ENCODE measurements around the gene FAM177B.

FAM177B gene

DNA sequence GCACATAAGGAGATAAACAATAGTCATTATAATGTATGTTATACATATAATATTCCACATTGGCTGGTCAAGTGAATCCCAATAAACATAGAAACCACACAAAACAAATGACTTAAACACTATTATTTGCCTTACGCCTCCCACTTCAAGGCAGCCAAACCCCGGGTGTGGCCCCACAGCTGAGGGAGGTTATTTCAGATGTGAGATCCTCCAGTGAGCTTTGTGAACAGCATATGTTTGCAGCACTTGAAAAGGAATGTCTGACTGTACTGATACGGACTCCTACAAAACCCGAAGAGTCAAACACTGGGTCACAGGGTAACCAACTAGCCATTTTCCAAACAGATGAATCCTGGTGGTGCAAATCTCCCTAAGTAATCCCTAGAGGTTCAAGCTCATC, 50.7 kb downstream of the FAM177B start:
- Mint-ChIP-seq H3K36me3 (ENCODE audit: low read depth) (no peaks in the 10 kb centered on the region), H3K4me1 (ENCODE audit: low read depth) (peaks cover 8% of the 10 kb centered on the region), H3K9me3 (no peaks in the 10 kb centered on the region), H3K4me3 (no peak overlapping the region), H3K27me3 (peaks cover 12% of the 10 kb centered on the region), H3K27ac (no peak overlapping the region)
- no peak for DNase-seq

DNA sequence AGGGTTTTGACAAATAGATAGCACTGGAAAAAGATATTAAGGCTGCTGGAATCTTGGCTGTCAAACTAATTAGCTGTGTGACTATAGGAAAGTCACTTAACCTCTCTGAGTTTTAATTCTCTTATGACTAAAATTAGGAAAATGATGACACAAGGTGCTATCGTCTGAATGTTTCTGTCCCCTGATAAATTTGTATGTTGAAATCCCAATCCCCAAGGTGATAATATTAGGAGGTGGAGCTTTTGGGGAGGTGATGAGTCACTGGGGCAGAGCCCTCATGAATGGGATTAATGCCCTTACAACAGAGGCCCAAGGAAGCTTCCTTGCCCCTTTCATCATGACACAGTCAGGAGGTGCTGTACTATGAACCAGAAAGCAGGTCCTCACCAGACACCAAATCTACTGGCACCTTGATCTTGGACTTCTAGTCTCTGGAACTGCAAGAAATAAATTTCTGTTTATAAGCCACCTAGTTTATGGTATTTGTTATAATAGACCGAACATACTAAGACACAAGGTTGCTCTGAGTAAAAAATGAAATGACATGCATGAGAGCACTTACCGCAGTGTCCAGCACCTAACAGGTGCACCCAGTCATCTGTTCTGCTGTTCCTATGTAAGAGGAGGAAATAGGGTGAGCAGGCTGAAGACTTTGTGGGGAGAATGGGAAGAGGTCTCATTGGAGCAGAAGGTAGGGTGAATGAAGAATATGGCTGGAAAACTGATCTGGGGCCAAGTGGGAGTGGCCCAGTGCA, 51.6 kb downstream of the FAM177B start:
- Mint-ChIP-seq H3K4me3 (no peak overlapping the region), H3K36me3 (ENCODE audit: low read depth) (no peaks in the 10 kb centered on the region), H3K4me1 (ENCODE audit: low read depth) (peaks cover 8% of the 10 kb centered on the region), H3K27me3 (peaks cover 12% of the 10 kb centered on the region), H3K9me3 (no peaks in the 10 kb centered on the region), H3K27ac (no peak overlapping the region)
- DNase-seq, result no peak

GRCh38 chr1:222790115-222790514, 53.1 kb downstream of the FAM177B start:
- H3K9me3 Mint-ChIP-seq, result no peaks in the 10 kb centered on the region
- no peak overlapping the region for H3K27ac Mint-ChIP-seq
- H3K4me3 Mint-ChIP-seq, result no peak overlapping the region
- H3K4me1 Mint-ChIP-seq (ENCODE audit: low read depth), result peaks cover 8% of the 10 kb centered on the region
- H3K36me3 Mint-ChIP-seq (ENCODE audit: low read depth), result no peaks in the 10 kb centered on the region
- H3K27me3 Mint-ChIP-seq, result peaks cover 1% of the 10 kb centered on the region
- DNase-seq, result no peak

DNA sequence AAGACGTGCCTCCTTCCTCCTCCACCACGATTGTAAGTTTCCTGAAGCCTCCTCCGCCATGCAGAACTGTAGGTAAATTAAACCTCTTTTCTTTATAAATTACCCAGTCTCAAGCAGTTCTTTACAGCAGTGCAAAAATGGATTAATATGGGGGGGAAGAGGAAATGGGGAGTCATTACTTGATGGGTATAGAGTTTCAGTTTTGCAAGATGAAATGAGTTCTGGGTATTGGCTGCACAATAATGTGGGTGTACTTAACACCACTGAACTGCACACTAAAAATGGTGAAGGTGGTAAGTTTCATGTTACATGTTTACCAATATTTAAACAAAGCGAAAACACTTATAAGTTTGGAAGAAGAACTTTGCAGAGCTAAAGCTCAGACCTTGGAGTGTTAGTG, 53.5 kb downstream of the FAM177B start:
- Mint-ChIP-seq H3K36me3 (ENCODE audit: low read depth) (no peaks in the 10 kb centered on the region), H3K27ac (no peak overlapping the region), H3K9me3 (no peaks in the 10 kb centered on the region), H3K4me3 (no peak overlapping the region), H3K27me3 (no peaks in the 10 kb centered on the region), H3K4me1 (ENCODE audit: low read depth) (peaks cover 8% of the 10 kb centered on the region)
- no peak for DNase-seq

DNA sequence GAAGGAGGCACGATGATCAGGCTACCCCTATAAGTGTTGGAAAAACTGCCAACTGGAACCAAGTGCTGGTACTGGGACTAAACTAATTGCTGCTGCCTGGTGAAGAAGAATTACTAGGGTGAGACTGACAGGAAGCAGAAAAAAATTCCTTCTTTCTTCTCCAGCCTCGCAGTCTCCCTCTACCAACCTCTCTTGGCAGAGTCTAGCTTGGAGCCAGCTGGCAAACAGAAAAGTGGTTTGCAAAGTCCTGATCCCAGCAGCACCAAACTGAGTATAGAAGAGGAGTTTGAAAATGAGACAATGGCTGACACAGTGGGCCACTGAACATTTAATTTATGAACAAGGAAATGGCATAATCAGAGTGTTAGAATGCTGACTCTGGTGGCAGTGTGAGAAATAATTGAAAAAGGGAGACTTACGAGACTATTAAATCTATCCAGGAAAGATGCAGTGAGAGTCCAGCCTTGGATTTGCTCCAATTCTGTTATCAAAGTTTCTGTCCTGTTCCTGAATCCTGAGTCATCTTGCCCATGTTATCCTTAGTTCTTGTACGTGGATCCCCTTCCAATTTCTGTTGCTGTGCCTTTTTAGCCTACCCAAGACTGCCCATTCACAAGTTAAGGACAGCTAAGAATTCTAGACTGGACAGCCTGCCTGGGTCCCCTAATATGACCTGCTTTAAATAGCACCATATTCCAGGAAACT, 54.2 kb downstream of the FAM177B start:
- Mint-ChIP-seq H3K4me1 (ENCODE audit: low read depth) (peaks cover 8% of the 10 kb centered on the region), H3K27me3 (no peaks in the 10 kb centered on the region), H3K27ac (no peak overlapping the region), H3K36me3 (ENCODE audit: low read depth) (no peaks in the 10 kb centered on the region), H3K9me3 (no peaks in the 10 kb centered on the region), H3K4me3 (no peak overlapping the region)
- no peak for DNase-seq

DNA sequence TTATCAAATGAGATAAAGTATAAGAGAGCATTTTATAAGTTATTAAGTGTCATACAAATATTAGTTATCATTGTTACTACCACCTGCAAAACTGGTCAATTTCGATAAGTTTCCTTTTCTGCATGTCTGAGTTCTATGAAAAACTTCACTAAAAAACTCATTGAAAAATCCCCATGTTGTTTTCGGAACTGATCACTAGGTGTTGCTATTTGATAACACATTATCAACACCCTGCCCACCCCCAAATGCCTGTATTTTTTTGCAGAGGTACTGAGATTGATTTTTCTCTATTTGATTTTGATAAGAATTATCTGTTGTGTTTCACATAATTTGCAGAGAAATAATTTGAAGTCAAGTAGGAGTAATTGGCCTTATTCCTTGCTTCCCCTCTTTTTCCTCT, 55.7 kb downstream of the FAM177B start:
- H3K27me3 Mint-ChIP-seq, result no peaks in the 10 kb centered on the region
- no peak overlapping the region for H3K27ac Mint-ChIP-seq
- no peak overlapping the region for H3K4me3 Mint-ChIP-seq
- H3K9me3 Mint-ChIP-seq, result no peaks in the 10 kb centered on the region
- H3K36me3 Mint-ChIP-seq (ENCODE audit: low read depth), result no peaks in the 10 kb centered on the region
- H3K4me1 Mint-ChIP-seq (ENCODE audit: low read depth), result peaks cover 8% of the 10 kb centered on the region
- no peak for DNase-seq

GRCh38 chr1:222794656-222795474, 57.9 kb downstream of the FAM177B start:
- H3K4me1 Mint-ChIP-seq (ENCODE audit: low read depth), result peaks cover 17% of the 10 kb centered on the region
- H3K9me3 Mint-ChIP-seq, result no peaks in the 10 kb centered on the region
- DNase-seq, result no peak
- no peaks in the 10 kb centered on the region for H3K36me3 Mint-ChIP-seq (ENCODE audit: low read depth)
- H3K27ac Mint-ChIP-seq, result no peak overlapping the region
- no peak overlapping the region for H3K4me3 Mint-ChIP-seq
- H3K27me3 Mint-ChIP-seq, result no peaks in the 10 kb centered on the region

DNA sequence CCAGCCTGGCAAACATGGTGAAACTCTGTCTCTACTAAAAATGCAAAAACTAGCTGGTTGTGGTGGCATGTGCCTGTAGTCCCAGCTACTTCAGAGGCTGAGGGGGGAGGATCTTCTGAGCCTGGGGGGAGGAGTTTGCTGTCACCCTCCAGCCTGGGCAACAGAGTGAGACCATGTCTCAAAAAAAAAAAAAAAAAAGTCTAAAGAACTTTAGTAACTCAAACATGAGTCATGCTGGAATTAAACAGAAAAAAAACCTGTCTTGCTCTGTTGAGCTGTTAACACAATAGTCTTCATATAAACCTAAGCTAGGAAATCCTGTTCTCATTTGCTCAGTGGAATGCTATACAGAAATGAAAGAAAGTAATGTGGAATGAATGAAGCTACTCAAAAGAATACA, 61.1 kb downstream of the FAM177B start:
- peaks cover 3% of the 10 kb centered on the region for H3K27me3 Mint-ChIP-seq
- H3K27ac Mint-ChIP-seq, result no peak overlapping the region
- H3K4me3 Mint-ChIP-seq, result no peak overlapping the region
- no peaks in the 10 kb centered on the region for H3K36me3 Mint-ChIP-seq (ENCODE audit: low read depth)
- no peaks in the 10 kb centered on the region for H3K9me3 Mint-ChIP-seq
- DNase-seq, result no peak
- peaks cover 9% of the 10 kb centered on the region for H3K4me1 Mint-ChIP-seq (ENCODE audit: low read depth)

DNA sequence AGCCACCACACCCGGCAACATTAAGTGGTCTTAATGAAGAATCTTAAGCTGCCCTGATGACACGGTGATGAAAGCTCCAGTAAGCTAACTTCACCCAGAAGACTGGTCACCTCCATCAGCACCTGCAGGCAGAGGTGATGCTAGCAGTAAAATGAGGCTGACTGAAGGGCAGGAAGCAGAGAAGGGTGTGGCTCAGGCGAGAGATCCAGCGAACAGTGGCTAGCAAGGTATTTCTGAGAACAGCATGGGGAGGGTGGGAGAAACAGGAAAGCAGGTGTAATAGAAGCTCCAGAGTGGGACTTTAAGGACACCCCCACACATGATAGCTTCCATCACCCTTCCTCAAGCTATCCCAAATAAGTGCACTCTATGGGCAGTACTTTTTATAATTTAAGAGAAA, 62.0 kb downstream of the FAM177B start:
- Mint-ChIP-seq H3K27ac (no peak overlapping the region), H3K4me3 (no peak overlapping the region), H3K27me3 (peaks cover 3% of the 10 kb centered on the region)

More for the DNA sequence above, 62.0 kb downstream of the FAM177B start:
- no peaks in the 10 kb centered on the region for H3K36me3 Mint-ChIP-seq (ENCODE audit: low read depth)
- no peak for DNase-seq
- H3K4me1 Mint-ChIP-seq (ENCODE audit: low read depth), result peaks cover 9% of the 10 kb centered on the region
- no peaks in the 10 kb centered on the region for H3K9me3 Mint-ChIP-seq

Data from activated T-cell treated with anti-CD3 and anti-CD28 coated beads, Interleukin-2, amount 50 U/mL, for 24 hours (primary cell).